ENCODE measurements around the gene SELPLG.
"Not testable (repeated sequence)": the region's sequence is repeated elsewhere in the genome, so short reads cannot be mapped to it uniquely, and the experiment has no call there.

SELPLG gene

DNA sequence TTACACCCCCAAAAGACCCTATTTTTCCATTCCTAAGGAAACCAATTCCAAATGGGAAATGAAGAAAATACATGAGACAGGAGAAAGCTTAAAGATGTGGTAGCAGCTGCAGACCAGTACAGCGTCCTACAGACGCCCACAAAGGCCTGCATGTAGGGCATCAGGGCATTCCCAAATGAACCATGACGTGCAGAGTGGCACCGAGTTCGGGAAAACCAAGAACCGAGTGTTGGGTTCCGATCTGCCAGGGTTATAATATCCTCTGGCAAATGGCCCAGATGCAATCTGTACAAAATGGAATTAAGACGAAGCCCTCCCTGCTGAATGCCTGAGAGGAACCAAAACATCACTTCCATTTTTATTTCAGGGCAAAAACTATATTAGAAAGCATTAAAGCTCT, 34.4 kb upstream of the SELPLG start:
- Histone ChIP-seq H3K36me3 (ENCODE audit: control insufficient read depth, insufficient read depth, low read length) (no peaks in the 10 kb centered on the region), H3K27me3 (ENCODE audit: control insufficient read depth, insufficient read depth, low read length) (no peaks in the 10 kb centered on the region), H3K4me1 (ENCODE audit: control insufficient read depth, insufficient read depth, low read length) (peaks cover 7% of the 10 kb centered on the region), H3K4me3 (ENCODE audit: low read depth, low read length) (no peak overlapping the region), H3K9me3 (ENCODE audit: control insufficient read depth, insufficient read depth, low read length) (no peaks in the 10 kb centered on the region), H3K9ac (ENCODE audit: low read depth, low read length) (no peak overlapping the region)

DNA sequence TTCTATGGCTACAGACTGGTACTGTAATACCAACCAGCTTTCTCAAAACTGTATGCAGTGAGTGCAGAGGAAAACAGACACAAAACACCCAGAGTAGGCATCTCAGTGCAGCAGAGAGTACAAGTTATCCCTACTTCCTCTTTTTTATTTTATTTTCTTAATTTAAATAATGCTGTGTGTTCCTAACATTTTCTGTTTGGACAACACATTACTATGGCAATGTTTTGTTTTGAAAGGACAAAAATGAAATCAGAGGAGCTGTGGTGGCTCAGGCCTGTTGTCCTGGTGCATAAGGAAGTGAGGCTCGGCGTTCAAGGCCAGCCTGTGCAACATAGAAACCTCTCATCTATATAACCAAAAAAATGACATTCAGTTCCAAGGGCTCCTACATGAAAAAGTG, 33.7 kb upstream of the SELPLG start:
- H3K9me3 ChIP-seq (ENCODE audit: control insufficient read depth, insufficient read depth, low read length), result no peaks in the 10 kb centered on the region
- no peak overlapping the region for H3K9ac ChIP-seq (ENCODE audit: low read depth, low read length)
- no peaks in the 10 kb centered on the region for H3K36me3 ChIP-seq (ENCODE audit: control insufficient read depth, insufficient read depth, low read length)
- H3K27me3 ChIP-seq (ENCODE audit: control insufficient read depth, insufficient read depth, low read length), result no peaks in the 10 kb centered on the region
- peaks cover 7% of the 10 kb centered on the region for H3K4me1 ChIP-seq (ENCODE audit: control insufficient read depth, insufficient read depth, low read length)
- H3K4me3 ChIP-seq (ENCODE audit: low read depth, low read length), result no peak overlapping the region

DNA sequence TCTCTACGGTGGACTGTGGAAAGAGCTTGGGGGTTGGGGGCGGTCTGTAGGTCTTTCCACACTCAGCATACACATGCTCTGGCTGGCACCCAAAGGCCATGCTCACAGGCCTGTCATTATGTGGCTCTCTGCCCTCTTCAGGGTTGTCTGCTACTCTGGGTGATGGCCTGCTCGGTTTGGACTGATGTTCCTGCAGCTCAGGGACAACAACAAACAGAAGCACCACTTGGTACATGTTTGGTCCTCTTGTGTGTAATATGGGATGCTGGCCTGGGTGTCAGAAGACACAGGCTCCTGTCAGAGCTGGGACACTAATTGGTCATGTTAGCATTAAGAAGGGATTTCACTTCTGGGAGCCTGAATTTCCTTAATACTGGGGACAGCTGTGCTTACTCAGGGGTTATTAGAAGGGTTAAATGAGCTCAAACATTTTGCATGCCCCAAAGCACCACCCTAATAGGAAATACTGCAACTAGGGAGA, 32.7 kb upstream of the SELPLG start:
- no peak overlapping the region for H3K9ac ChIP-seq (ENCODE audit: low read depth, low read length)
- peaks cover 7% of the 10 kb centered on the region for H3K4me1 ChIP-seq (ENCODE audit: control insufficient read depth, insufficient read depth, low read length)
- H3K4me3 ChIP-seq (ENCODE audit: low read depth, low read length), result no peak overlapping the region
- no peaks in the 10 kb centered on the region for H3K9me3 ChIP-seq (ENCODE audit: control insufficient read depth, insufficient read depth, low read length)
- H3K36me3 ChIP-seq (ENCODE audit: control insufficient read depth, insufficient read depth, low read length), result no peaks in the 10 kb centered on the region
- H3K27me3 ChIP-seq (ENCODE audit: control insufficient read depth, insufficient read depth, low read length), result no peaks in the 10 kb centered on the region

DNA sequence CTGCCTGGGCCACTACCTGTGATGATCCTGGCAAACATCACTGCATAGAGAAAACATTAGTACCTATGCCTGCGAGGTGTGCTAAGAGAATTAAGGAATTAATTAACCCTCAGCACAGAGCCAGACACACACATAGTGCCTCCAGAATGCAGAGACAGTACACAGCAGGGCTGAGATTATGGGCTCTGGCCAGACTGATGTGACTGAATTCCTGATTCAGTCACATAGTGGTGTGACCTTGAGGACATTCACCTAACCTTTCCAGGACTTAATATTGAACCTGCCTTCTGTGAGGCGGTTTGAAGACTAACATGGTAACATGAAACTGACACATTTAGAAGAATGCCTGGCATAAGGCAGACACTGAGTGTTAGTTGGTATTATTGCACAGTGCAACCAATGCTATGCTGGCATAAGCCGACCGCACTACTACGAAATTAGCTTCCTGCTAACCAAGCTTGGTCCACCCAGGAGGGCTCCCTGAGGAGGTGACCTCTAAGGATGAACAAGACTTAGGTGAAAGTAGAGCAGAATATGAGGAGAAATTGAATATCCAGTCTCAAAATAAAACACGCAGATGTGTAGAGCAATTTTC, 32.0 kb upstream of the SELPLG start:
- Histone ChIP-seq H3K4me1 (ENCODE audit: control insufficient read depth, insufficient read depth, low read length) (peaks cover 7% of the 10 kb centered on the region), H3K27me3 (ENCODE audit: control insufficient read depth, insufficient read depth, low read length) (no peaks in the 10 kb centered on the region), H3K9me3 (ENCODE audit: control insufficient read depth, insufficient read depth, low read length) (no peaks in the 10 kb centered on the region), H3K36me3 (ENCODE audit: control insufficient read depth, insufficient read depth, low read length) (no peaks in the 10 kb centered on the region), H3K9ac (ENCODE audit: low read depth, low read length) (no peak overlapping the region), H3K4me3 (ENCODE audit: low read depth, low read length) (no peak overlapping the region)

DNA sequence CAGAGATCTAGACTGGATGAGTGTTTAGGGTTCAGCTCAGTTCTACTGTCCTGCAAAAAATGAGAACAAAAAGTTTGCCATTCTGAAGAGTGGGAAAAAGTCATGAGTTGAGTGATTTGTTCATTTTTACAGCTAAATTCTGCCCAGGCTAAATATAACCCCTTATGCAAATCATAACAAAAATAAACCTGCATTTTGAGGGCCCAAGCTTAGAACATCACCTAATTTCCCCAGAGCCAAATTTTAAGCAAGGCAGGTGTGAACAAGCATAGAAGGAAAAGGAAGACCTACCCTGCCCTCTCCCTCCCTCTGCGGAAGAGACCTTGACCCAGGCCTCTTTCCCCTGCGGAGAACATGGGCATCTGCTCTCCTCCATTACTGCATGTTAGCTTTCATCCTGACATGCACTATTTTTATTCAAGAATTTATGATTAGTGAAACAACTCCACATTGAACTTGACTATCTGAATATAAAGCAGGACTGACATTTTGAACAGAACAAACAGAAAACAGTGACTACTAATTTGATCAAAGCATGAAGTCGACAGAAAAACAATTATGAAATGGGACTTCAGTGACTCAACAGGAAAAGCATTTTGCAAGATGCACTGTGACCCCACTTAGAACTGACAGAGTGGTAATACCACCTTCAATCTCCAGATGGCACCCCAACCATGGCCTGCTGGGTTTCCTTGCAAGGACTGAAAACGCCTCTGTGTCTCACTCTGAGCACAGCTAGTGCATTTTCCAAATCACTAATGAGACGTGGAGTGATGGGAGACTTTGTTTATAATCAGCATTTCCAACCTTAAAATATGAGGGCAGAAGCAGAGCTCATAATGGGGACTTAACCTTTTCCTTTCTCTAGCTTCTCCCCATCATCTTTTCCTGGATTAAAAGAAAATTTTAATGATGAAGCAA, 30.9 kb upstream of the SELPLG start:
- H3K4me1 ChIP-seq (ENCODE audit: control insufficient read depth, insufficient read depth, low read length), result peaks cover 7% of the 10 kb centered on the region
- no peak overlapping the region for H3K9ac ChIP-seq (ENCODE audit: low read depth, low read length)

DNA sequence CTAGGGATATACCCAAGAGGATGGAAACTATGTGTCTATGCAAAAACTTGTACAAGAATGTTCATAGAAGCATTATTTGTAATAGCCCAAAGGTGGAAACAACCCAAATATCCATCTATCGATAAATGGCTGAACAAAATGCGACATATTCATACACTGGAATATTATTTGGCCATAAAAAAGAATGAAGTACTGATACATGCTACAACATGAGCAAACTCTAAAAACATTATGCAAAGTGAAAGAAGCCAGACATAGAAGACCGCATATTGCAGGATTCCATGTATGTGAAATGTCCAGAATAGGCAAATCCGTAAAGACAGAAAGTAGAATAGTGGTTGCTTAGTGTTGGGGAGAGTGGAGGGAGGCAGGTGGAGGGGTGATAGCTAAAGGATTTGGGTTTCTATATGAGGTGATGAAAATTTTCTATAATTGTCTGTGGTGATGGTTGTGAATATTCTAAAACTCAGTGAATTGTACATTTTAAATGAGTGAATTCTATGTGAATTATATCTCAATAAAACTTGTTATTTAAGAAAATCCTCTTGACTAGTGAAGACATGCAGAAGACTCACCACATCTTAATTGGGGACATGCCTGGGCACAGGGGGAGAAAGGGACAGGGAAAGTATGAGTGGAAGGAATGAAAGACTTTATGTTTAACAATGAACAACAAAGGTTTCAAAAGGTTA, 29.8 kb upstream of the SELPLG start:
- Histone ChIP-seq H3K36me3 (ENCODE audit: control insufficient read depth, insufficient read depth, low read length) (peaks cover 6% of the 10 kb centered on the region), H3K4me3 (ENCODE audit: low read depth, low read length) (no peak overlapping the region), H3K9ac (ENCODE audit: low read depth, low read length) (no peak overlapping the region), H3K4me1 (ENCODE audit: control insufficient read depth, insufficient read depth, low read length) (peaks cover 7% of the 10 kb centered on the region), H3K9me3 (ENCODE audit: control insufficient read depth, insufficient read depth, low read length) (no peaks in the 10 kb centered on the region), H3K27me3 (ENCODE audit: control insufficient read depth, insufficient read depth, low read length) (no peaks in the 10 kb centered on the region)

More for the DNA sequence above, 30.9 kb upstream of the SELPLG start:
- H3K27me3 ChIP-seq (ENCODE audit: control insufficient read depth, insufficient read depth, low read length), result no peaks in the 10 kb centered on the region
- H3K9me3 ChIP-seq (ENCODE audit: control insufficient read depth, insufficient read depth, low read length), result no peaks in the 10 kb centered on the region
- H3K4me3 ChIP-seq (ENCODE audit: low read depth, low read length), result no peak overlapping the region
- H3K36me3 ChIP-seq (ENCODE audit: control insufficient read depth, insufficient read depth, low read length), result peaks cover under 1% of the 10 kb centered on the region

DNA sequence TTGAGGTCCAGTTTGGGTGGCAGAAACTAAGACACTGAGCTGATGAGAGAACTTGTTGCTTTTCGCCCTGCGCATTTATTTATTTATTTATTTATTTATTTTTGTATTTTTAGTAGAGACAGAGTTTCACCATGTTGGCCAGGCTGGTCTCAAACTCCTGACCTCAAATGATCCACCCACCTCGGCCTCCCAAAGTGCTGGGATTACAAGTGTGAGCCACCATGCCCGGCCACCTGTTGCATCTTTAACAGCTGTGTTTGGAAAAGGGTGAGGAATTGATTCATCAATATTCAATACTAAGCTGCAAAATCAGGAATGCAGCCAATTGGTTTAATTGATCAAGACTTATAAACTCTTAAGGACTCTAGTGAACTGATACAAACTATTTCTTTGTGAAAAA, 24.4 kb upstream of the SELPLG start:
- H3K4me3 ChIP-seq (ENCODE audit: low read depth, low read length); H3K9me3 ChIP-seq (ENCODE audit: control insufficient read depth, insufficient read depth, low read length); H3K9ac ChIP-seq (ENCODE audit: low read depth, low read length); H3K27me3 ChIP-seq (ENCODE audit: control insufficient read depth, insufficient read depth, low read length): not testable (repeated sequence)
- H3K36me3 ChIP-seq (ENCODE audit: control insufficient read depth, insufficient read depth, low read length), result peaks cover 22% of the 10 kb centered on the region
- peaks cover 11% of the 10 kb centered on the region for H3K4me1 ChIP-seq (ENCODE audit: control insufficient read depth, insufficient read depth, low read length)

DNA sequence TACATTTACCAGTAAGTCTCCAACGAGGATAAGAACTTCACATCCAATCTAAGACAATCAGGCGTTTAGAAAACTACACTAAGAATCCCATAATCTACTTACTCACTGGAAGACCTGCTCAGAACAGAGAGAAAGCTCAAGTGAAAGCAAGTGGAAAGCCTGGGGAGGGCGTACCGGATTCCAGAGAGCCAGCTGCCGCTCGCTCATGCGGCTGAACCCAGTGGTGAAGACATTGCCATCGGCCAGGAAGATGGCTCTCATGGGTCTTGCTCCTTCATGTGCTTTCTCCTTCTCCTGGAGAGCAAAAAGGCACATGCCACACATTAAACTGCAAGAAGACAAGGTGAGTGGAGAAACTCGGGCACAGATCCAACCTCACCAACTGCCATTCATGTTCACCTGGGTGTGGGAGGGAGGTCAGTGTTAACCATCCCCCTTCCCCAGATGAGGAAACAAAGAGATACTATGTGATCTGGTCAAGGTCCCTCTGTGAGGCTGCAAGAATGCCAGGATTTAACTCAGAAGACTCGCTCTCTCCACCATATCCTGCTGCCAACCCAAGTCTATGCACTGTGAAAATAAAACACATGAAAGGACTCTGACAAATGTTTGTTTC, 23.5 kb upstream of the SELPLG start:
- Histone ChIP-seq H3K9me3 (ENCODE audit: control insufficient read depth, insufficient read depth, low read length) (no peaks in the 10 kb centered on the region), H3K9ac (ENCODE audit: low read depth, low read length) (no peak overlapping the region), H3K36me3 (ENCODE audit: control insufficient read depth, insufficient read depth, low read length) (peaks cover 22% of the 10 kb centered on the region), H3K27me3 (ENCODE audit: control insufficient read depth, insufficient read depth, low read length) (no peaks in the 10 kb centered on the region), H3K4me3 (ENCODE audit: low read depth, low read length) (no peak overlapping the region), H3K4me1 (ENCODE audit: control insufficient read depth, insufficient read depth, low read length) (peaks cover 13% of the 10 kb centered on the region)

DNA sequence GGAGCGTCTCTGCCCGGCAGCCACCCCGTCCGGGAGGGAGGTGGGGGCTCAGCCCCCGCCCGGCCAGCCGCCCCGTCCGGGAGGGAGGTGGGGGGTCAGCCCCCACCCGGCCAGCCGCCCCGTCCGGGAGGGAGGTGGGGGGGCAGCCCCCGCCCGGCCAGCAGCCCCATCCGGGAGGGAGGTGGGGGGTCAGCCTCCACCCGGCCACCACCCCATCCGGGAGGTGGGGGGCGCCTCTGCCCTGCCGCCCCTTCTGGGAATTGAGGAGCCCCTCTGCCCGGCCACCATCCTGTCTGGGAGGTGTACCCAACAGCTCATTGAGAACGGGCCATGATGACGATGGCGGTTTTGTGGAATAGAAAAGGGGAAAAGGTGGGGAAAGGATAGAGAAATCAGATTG, 22.6 kb upstream of the SELPLG start:
- peaks cover 13% of the 10 kb centered on the region for H3K4me1 ChIP-seq (ENCODE audit: control insufficient read depth, insufficient read depth, low read length)

DNA sequence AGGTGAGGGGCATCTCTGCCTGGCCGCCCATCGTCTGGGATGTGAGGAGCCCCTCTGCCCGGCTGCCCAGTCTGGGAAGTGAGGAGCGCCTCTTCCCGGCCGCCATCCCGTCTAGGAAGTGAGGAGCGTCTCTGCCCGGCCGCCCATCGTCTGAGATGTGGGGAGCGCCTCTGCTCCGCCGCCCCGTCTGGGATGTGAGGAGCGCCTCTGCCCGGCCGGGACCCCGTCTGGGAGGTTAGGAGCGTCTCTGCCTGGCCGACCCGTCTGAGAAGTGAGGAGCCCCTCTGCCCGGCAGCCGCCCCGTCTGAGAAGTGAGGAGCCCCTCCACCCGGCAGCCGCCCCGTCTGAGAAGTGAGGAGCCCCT, 22.1 kb upstream of the SELPLG start:
- not testable (repeated sequence) for H3K9ac ChIP-seq (ENCODE audit: low read depth, low read length); H3K4me3 ChIP-seq (ENCODE audit: low read depth, low read length); H3K27me3 ChIP-seq (ENCODE audit: control insufficient read depth, insufficient read depth, low read length); H3K9me3 ChIP-seq (ENCODE audit: control insufficient read depth, insufficient read depth, low read length)
- Histone ChIP-seq H3K4me1 (ENCODE audit: control insufficient read depth, insufficient read depth, low read length) (peaks cover 13% of the 10 kb centered on the region), H3K36me3 (ENCODE audit: control insufficient read depth, insufficient read depth, low read length) (peaks cover 25% of the 10 kb centered on the region)

More for the DNA sequence above, 22.6 kb upstream of the SELPLG start:
- H3K9ac ChIP-seq (ENCODE audit: low read depth, low read length); H3K4me3 ChIP-seq (ENCODE audit: low read depth, low read length); H3K27me3 ChIP-seq (ENCODE audit: control insufficient read depth, insufficient read depth, low read length); H3K9me3 ChIP-seq (ENCODE audit: control insufficient read depth, insufficient read depth, low read length): not testable (repeated sequence)
- peaks cover 25% of the 10 kb centered on the region for H3K36me3 ChIP-seq (ENCODE audit: control insufficient read depth, insufficient read depth, low read length)

DNA sequence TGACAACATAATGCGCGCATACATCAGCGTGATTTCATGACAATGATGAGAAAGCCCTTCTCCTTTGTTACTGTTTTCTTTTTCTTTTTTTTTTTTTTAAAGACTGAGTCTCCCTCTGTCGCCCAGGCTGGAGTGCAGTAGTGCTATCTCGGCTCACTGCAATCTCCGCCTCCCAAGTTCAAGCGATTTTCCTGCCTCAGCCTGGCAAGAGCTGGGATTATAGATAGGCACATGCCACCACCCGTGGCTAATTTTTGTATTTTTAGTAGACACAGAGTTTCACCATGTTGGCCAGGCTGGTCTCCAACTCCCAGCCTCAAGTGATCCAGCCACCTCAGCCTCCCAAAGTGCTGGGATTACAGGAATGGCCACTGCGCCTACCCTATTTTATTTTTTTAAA, 20.9 kb upstream of the SELPLG start:
- not testable (repeated sequence) for H3K27me3 ChIP-seq (ENCODE audit: control insufficient read depth, insufficient read depth, low read length); H3K9ac ChIP-seq (ENCODE audit: low read depth, low read length); H3K9me3 ChIP-seq (ENCODE audit: control insufficient read depth, insufficient read depth, low read length); H3K4me3 ChIP-seq (ENCODE audit: low read depth, low read length)
- peaks cover 25% of the 10 kb centered on the region for H3K36me3 ChIP-seq (ENCODE audit: control insufficient read depth, insufficient read depth, low read length)
- peaks cover 13% of the 10 kb centered on the region for H3K4me1 ChIP-seq (ENCODE audit: control insufficient read depth, insufficient read depth, low read length)

All from iPS-15b (cell line).